ENCODE measurements around the gene TMEM179.

GRCh38 chr14:104563191-104563741, 41.3 kb downstream of the TMEM179 start:
- TF ChIP-seq CTCF (IDR thresholded peaks at IDR 0.05): no peak
- TF ChIP-seq POLR2AphosphoS5 (IDR thresholded peaks at IDR 0.05): no peak
